HepG2 (cell line): ENCODE data around the gene RAB36. TPM values are rescaled to one million over a fixed set of nuclear protein-coding genes. Genes with fewer than 3 reads are reported as not detected.

ENCODE experiments used
- CCAR2 ChIP-seq: fragments of 200-400 bp; formaldehyde crosslinking; optimal IDR thresholded peaks from 2 replicates; pipeline ENCODE3; 2018; ENCODE audit warnings: low read depth, mild to moderate bottlenecking, low read length, moderate library complexity
- CSRNP1 ChIP-seq: sonication (generic); formaldehyde crosslinking; IDR thresholded peaks from 2 replicates; pipeline ENCODE4 v1.8.1; 2023; ENCODE audit warnings: mild to moderate bottlenecking, missing genetic modification reagents
- E2F1 ChIP-seq: sonication (generic); formaldehyde crosslinking; IDR thresholded peaks from 2 replicates; pipeline ENCODE4 v1.5.0; 2020; ENCODE audit warnings: missing genetic modification reagents
- IRF9 ChIP-seq: sonication (generic); formaldehyde crosslinking; IDR thresholded peaks from 2 replicates; pipeline ENCODE4 v1.8.0; 2022; ENCODE audit warnings: missing genetic modification reagents, mild to moderate bottlenecking, borderline replicate concordance
- MEIS2 ChIP-seq: sonication (generic); formaldehyde crosslinking; IDR thresholded peaks from 2 replicates; pipeline ENCODE4 v1.9.0; 2021; ENCODE audit warnings: mild to moderate bottlenecking, missing genetic modification reagents
- NPAS2 ChIP-seq: sonication (generic); formaldehyde crosslinking; IDR thresholded peaks from 2 replicates; pipeline ENCODE4 v1.8.0; 2022; ENCODE audit warnings: mild to moderate bottlenecking, missing genetic modification reagents, borderline replicate concordance
- ZNF142 ChIP-seq: sonication (generic); formaldehyde crosslinking; IDR thresholded peaks from 2 replicates; pipeline ENCODE4 v1.4.0; 2020; ENCODE audit warnings: missing genetic modification reagents
- ZNF318 ChIP-seq: sonication (generic); formaldehyde crosslinking; IDR thresholded peaks from 2 replicates; pipeline ENCODE4 v1.4.0; 2020; ENCODE audit warnings: mild to moderate bottlenecking, missing genetic modification reagents
- polyA plus RNA-seq, 8 experiments: library from polyadenylated mRNA; depleted of rRNA in 3 of 8; stranded (reverse) in 7 of 8; unstranded in 1 of 8; fragments of >200 nt; fragmentation: Illumina TruSeq in 4 of 8; extraction: Trizol in 4 of 8; gene quantifications; 2 replicates each; pipeline versions ENCODE4 v1.2.1 to v1.2.3, GENCODE V29; 2011 to 2016; ENCODE audit warnings: low read depth in 4 of 8, missing spikeins in 1 of 8, mixed read lengths in 1 of 8; ENCODE audit not compliant: insufficient read depth in 1 of 8
- total RNA-seq, 5 experiments: library from RNA; depleted of rRNA; stranded (reverse); fragments of >200 nt; fragmentation: Illumina TruSeq; extraction: Trizol; gene quantifications; 2 replicates each; pipeline ENCODE4 v1.2.3, GENCODE V29; 2016; ENCODE audit warnings: low read depth in 1 of 5

The RAB36 gene
- total and polyA plus RNA-seq, 2 of the 13 experiments (the other 11 are each of a cell fraction or from before 2014, with no cell fraction given) = 0.24 to 0.86 TPM

GRCh38 chr22:23157560-23158515, 12.6 kb downstream of the RAB36 start (continued):
- TF ChIP-seq MEIS2 = no peak
- no peak for TF ChIP-seq NPAS2
- TF ChIP-seq E2F1 = no peak
- TF ChIP-seq CCAR2 = no peak
- TF ChIP-seq CSRNP1 (CRISPR knock-in tag) = no peak
- 0 out of 2 replicates have a peak, but pooled peaks have one; percentile 53 for TF ChIP-seq IRF9 (CRISPR knock-in tag)
- no peak for TF ChIP-seq ZNF318 (CRISPR knock-in tag)
- no peak for TF ChIP-seq ZNF142 (CRISPR knock-in tag)
